Fibroblast of pulmonary artery (primary cell): ENCODE data around the gene ZNF578.
"Not testable (repeated sequence)": the region's sequence is repeated elsewhere in the genome, so short reads cannot be mapped to it uniquely, and the experiment has no call there.

Experiments
- DNase-seq: peaks from one replicate; pipeline ENCODE4 v3.0.0-alpha.2; 2010; ENCODE audit warnings: low read depth
- H3K4me3 ChIP-seq: replicated peaks from 2 replicates; pipeline ENCODE4 v1.5.1; 2011; ENCODE audit warnings: low read depth, mild to moderate bottlenecking, control low read depth, low read length, moderate library complexity
- CTCF ChIP-seq: IDR thresholded peaks from 2 replicates; pipeline ENCODE4 v1.5.1; 2011; ENCODE audit warnings: mild to moderate bottlenecking, control low read depth, low read length, inconsistent platforms; ENCODE audit errors: missing control alignments

Gene ZNF578

GRCh38 chr19:52464798-52465470 lies 11.6 kb downstream of the ZNF578 start:
- H3K4me3 ChIP-seq, result no peak overlapping the region
- no peak for DNase-seq
- no peak for TF ChIP-seq CTCF

GRCh38 chr19:52473655-52474350 lies 20.4 kb downstream of the ZNF578 start:
- DNase-seq, result no peak
- H3K4me3 ChIP-seq, result no peak overlapping the region
- no peak for TF ChIP-seq CTCF

GRCh38 chr19:52474351-52475127 lies 21.2 kb downstream of the ZNF578 start:
- TF ChIP-seq CTCF, result no peak
- no peak overlapping the region for H3K4me3 ChIP-seq
- no peak for DNase-seq

- not testable (repeated sequence) for H3K4me3 ChIP-seq, DNase-seq
Measured at GRCh38 chr19:52484111-52484743, 30.9 kb downstream of the ZNF578 start.

GRCh38 chr19:52485064-52485463 lies 31.7 kb downstream of the ZNF578 start:
- H3K4me3 ChIP-seq, DNase-seq: not testable (repeated sequence)

GRCh38 chr19:52485561-52486240 lies 32.3 kb downstream of the ZNF578 start:
- H3K4me3 ChIP-seq, DNase-seq: not testable (repeated sequence)

- H3K4me3 ChIP-seq, result no peak overlapping the region
- TF ChIP-seq CTCF, result no peak
- DNase-seq, result no peak
Measured at GRCh38 chr19:52492201-52492993, 39.0 kb downstream of the ZNF578 start.
